Measurements from ENCODE around the gene MED26. TPM values are rescaled to one million over a fixed set of nuclear protein-coding genes. Genes with fewer than 3 reads are reported as not detected.
A peak's percentile ranks its signal among the peaks of the same experiment; 100 is the strongest.

Gene MED26
- total and polyA plus RNA-seq, 5 donors: 4.5 to 6.1 (median 5.4) TPM

DNA sequence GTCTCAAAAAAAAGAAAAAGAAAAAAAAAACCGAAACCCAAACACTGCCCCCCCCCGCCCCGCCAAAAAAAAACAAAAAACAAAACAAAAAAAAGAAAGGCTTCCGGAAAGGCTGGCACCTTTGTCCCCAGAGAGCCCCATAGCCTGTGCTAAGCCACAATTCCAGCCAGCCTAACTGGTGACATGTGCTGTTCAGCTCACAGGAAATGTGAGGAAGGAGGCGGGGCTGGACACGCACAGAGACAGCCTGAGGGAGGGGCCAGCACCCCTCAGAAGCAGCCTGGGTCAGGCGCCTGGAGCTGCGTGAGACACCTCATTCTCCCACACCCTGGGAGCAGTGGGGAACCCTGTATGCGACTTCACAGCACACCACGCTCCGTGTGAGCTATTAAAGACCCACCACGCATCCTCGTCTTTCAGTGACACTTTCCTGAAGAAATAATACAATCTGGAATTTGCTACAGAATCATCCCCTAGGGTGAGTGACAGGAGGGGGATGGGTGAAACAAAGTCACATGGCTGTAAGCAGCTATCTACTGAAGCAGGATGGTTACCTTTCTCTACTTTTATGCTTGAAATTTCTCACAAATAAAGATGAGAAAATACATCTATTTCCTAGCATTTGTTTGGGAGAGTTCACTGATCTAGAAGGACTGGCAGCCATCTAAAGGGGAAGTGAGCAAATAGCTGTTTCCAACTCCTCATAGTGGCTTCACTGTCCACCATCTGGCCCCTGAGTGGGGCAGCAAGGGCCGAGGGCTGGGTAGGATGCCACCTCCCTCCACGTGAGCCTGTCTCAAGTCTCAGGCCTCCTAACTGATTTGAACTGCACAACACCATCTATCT lies 43.5 kb downstream of the MED26 start:
- Histone ChIP-seq H3K27me3 (ENCODE audit: control insufficient read depth, insufficient read depth) (no peaks in the 10 kb centered on the region), H3K4me3 (ENCODE audit: low read length) (no peak overlapping the region), H3K4me1 (ENCODE audit: control insufficient read depth, insufficient read depth, low read length) (peaks cover 47% of the 10 kb centered on the region), H3K27ac (ENCODE audit: low read length) (peak overlapping the region; percentile 71), H3K9me3 (ENCODE audit: control insufficient read depth, low read length) (no peaks in the 10 kb centered on the region)
- 4% methylated on average over 15 of the region's 15 CpGs for WGBS
- ATAC-seq (peak; percentile 83 to 87), DNase-seq (peak; percentile 81 to 93 (median 91))
- intact Hi-C loops (cut with DNase I): no loop called here

DNA sequence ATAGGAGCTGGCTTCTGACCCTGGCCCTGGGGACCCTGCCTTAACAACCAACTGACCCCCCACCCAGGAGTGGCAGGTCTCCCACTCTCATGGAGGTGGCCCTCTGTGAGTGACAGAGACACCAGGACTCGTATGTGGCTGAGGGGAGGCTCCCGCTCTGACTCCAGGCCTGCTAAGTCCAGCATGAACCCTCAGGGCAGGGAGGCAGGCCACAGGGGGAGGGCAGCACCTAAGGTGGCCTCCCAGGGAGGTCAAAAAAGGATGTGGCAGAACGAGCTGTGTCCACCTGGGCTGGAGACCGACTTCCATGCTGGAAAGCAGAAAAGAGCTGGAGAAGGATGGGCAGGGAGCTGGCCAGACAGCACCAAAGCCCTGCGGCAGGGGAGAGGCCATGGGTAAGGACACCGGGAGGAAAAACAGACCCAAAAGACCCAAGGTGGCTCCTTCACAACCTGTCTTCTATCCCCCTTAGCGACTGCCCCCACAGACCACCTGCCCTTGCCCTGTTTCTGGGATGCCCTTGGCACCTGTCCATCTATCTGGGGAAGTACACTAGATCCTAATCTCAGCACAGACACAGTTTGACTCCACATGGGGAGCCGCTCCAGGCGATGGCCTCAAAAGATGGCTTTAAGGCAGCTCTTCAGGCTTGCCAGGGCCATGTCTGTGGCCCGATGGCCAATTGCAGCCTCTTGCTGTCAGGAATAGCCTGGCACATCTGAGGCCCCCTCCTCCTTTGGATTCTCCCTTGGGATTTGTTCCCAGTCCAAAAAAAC lies 45.3 kb downstream of the MED26 start:
- intact Hi-C loops (cut with DNase I): no loop called here
- ATAC-seq: no peak
- H3K4me1 ChIP-seq (ENCODE audit: control insufficient read depth, insufficient read depth, low read length): peaks cover 31% of the 10 kb centered on the region
- no peak overlapping the region for H3K4me3 ChIP-seq (ENCODE audit: low read length)
- 85% methylated on average over 10 of the region's 10 CpGs for WGBS
- H3K9me3 ChIP-seq (ENCODE audit: control insufficient read depth, low read length): no peaks in the 10 kb centered on the region
- no peaks in the 10 kb centered on the region for H3K27me3 ChIP-seq (ENCODE audit: control insufficient read depth, insufficient read depth)
- no peak overlapping the region for H3K27ac ChIP-seq (ENCODE audit: low read length)
- DNase-seq: peak in 1 of 3 donors; percentile 36

DNA sequence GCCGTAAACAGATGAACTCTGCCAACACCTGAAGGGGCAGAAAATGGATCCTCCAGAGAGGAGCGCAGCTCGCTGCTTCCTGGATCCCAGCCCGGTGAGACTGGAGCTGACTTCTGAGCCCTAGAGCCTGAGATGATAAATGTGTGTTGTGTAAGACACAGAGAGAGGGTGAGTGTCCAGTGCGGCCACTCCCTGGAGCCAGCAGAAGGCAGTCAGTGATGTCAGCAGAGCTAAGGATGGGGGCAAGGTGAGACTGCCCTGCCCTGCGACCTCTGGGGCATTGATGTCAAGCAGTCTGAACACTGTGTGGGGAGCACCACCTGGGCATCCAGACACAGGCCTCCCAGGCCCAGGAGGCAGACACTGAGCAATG lies 46.0 kb downstream of the MED26 start:
- H3K4me3 ChIP-seq (ENCODE audit: low read length): no peak overlapping the region
- WGBS: 82% methylated on average over 6 of the region's 6 CpGs
- no peak for ATAC-seq
- peaks cover 28% of the 10 kb centered on the region for H3K4me1 ChIP-seq (ENCODE audit: control insufficient read depth, insufficient read depth, low read length)
- no peaks in the 10 kb centered on the region for H3K27me3 ChIP-seq (ENCODE audit: control insufficient read depth, insufficient read depth)
- peak in 1 of 3 donors; percentile 40 for DNase-seq
- peak overlapping the region; percentile 33 for H3K27ac ChIP-seq (ENCODE audit: low read length)
- intact Hi-C loops (cut with DNase I): no loop called here
- no peaks in the 10 kb centered on the region for H3K9me3 ChIP-seq (ENCODE audit: control insufficient read depth, low read length)

DNA sequence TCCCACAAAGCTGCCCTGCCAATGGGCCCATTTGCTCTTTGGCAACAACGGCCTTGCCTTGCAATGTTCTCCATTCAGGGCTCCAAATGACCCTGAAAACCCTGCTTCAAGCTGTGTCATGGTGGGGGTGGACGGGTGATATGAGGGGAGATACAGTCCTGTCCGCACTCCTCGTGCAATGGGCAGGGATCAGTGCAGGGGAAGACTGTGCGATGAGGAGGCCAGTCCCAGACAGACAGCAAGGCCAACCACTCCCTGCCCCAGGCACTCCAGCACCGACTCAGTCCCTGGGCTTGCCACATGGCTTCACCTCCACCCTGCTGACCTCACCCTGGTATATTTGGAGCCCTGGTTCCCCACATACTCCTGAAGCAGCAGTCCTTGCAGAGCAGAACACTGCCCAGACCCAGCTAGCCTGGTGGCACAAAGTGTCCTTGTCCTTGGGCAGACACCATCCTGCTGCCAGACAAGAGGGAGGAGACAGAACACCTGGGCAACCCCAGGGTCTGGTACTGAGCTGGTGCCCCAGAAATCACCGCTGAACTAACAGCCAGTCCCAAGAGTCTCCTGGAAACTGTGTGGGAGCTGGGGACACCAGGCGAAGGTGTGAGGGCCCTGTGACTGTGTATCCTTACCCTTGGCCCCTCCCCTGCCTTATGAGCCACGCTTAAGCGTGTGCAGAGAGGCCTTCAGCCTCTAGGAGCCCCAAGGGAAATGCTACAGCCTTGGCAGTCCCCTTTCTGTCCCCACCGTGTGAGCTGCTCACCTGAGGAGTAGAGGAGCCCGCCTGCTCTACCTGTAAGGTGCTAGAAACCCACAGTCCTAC lies 46.6 kb downstream of the MED26 start:
- Histone ChIP-seq H3K9me3 (ENCODE audit: control insufficient read depth, low read length) (no peaks in the 10 kb centered on the region), H3K4me1 (ENCODE audit: control insufficient read depth, insufficient read depth, low read length) (peaks cover 28% of the 10 kb centered on the region), H3K27ac (ENCODE audit: low read length) (peak overlapping the region; percentile 33), H3K4me3 (ENCODE audit: low read length) (no peak overlapping the region), H3K27me3 (ENCODE audit: control insufficient read depth, insufficient read depth) (no peaks in the 10 kb centered on the region)
- intact Hi-C loops (cut with DNase I): no loop called here
- 74% methylated on average over 12 of the region's 12 CpGs for WGBS
- peak in 1 of 3 donors; percentile 20 for DNase-seq
- ATAC-seq: no peak

DNA sequence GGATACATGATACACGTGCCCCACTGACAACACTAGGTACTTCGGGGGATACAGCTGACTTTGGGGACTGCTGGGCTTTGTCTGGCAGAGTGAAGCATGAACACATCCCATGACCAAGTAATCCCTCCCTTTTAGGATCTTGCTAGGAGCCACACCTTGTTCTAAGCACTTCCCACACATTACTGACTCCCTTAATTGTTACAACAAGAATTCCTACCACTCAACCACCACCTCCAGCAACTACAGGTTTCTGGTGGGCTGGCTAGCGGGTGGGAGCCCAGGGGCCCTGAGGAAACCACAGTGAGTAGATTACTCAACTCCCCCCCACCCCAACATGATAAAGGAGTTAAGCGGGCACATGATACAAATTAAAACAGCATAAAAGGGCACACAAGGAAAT lies 48.6 kb downstream of the MED26 start:
- Histone ChIP-seq H3K9me3 (ENCODE audit: control insufficient read depth, low read length) (no peaks in the 10 kb centered on the region), H3K27me3 (ENCODE audit: control insufficient read depth, insufficient read depth) (no peaks in the 10 kb centered on the region), H3K27ac (ENCODE audit: low read length) (no peak overlapping the region), H3K4me3 (ENCODE audit: low read length) (no peak overlapping the region), H3K4me1 (ENCODE audit: control insufficient read depth, insufficient read depth, low read length) (peaks cover 20% of the 10 kb centered on the region)
- WGBS: 79% methylated on average over 4 of the region's 4 CpGs
- ATAC-seq (no peak), DNase-seq (peak in 1 of 3 donors; percentile 7)
- intact Hi-C loops (cut with DNase I): loop anchor here in 1 of 4 donors (10.0 kb wide), 1 partner anchor 45 kb away; the partner anchor contains the start of gene MED26

DNA sequence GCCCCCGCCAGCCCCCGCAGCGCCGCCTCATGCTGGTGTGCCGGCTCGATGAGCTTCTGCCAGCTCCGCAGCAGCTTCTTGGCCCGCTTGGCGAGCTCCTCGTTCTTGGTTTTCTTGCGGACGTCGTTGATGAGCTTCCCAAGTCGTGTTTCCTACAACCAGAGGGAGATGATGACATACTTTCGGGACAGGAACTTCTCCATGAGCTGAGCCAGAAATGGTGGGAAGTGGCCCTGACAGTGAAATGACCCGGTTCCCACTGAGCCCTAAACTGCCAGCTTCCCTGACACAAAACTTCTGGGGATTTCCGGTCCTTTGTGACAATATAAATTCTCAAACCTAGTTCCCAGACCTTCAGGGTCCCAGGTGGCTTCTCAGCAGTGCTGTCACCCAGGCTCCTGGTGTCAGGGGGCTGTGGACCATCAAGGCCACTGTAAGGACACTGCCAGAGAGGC lies 50.4 kb downstream of the MED26 start:
- no peaks in the 10 kb centered on the region for H3K9me3 ChIP-seq (ENCODE audit: control insufficient read depth, low read length)
- ATAC-seq (no peak), DNase-seq (no peak)
- 72% methylated on average over 17 of the region's 17 CpGs for WGBS
- H3K4me1 ChIP-seq (ENCODE audit: control insufficient read depth, insufficient read depth, low read length): peaks cover 19% of the 10 kb centered on the region
- no peak overlapping the region for H3K27ac ChIP-seq (ENCODE audit: low read length)
- no peaks in the 10 kb centered on the region for H3K27me3 ChIP-seq (ENCODE audit: control insufficient read depth, insufficient read depth)
- H3K4me3 ChIP-seq (ENCODE audit: low read length): no peak overlapping the region
- intact Hi-C loops (cut with DNase I): loop anchor here in 1 of 4 donors (10.0 kb wide), 1 partner anchor 47 kb away; the partner anchor contains the start of gene MED26

DNA sequence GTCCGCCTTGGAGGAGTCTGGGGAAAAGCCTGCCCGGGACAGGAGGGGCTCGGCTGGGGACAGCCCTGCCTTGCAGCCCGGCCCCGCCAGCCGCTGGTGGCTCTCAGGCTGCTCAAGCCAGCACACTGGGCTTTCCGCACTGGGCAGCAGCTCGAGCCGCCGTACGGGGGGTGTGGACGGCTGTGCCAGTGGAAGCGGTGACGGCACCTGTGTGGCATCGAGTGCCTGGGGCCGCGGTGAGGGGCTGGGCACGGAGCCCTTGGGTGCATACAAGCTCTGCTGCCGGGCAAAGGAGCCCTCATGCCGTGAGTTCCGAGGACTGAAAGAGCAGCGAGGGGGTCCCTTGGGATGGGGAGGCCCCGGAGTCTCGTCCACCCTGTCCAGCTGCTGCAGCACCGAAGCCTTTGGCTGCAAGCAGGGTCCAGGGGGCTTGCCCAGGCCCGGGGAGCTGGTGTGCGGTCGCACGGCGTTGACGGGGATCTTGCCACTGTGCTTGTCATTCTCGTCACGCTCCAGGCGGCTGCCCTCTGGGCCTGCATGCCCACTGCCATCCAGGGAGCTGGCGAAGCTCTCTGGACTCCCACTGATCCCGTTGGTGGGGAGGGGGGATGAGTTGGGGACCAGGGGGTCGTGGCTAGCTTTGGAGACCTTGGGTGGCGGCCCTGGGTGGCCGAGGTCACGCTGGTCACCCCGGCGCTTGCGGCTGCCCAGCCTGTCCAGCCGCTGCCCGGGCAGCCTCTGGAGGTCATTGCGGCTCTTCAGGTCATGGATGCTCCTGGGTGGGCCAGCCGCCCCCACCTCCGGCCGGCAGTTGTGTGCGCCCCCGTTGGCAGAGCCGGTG lies 51.1 kb downstream of the MED26 start:
- no peaks in the 10 kb centered on the region for H3K9me3 ChIP-seq (ENCODE audit: control insufficient read depth, low read length)
- intact Hi-C loops (cut with DNase I): loop anchor here in 1 of 4 donors (10.0 kb wide), 1 partner anchor 48 kb away; the partner anchor contains the start of gene MED26
- H3K27me3 ChIP-seq (ENCODE audit: control insufficient read depth, insufficient read depth): no peaks in the 10 kb centered on the region
- peaks cover 16% of the 10 kb centered on the region for H3K4me1 ChIP-seq (ENCODE audit: control insufficient read depth, insufficient read depth, low read length)
- H3K4me3 ChIP-seq (ENCODE audit: low read length): no peak overlapping the region
- H3K27ac ChIP-seq (ENCODE audit: low read length): no peak overlapping the region
- DNase-seq (peak in 1 of 3 donors; percentile 49), ATAC-seq (no peak)
- WGBS: 88% methylated on average over 52 of the region's 52 CpGs

DNA sequence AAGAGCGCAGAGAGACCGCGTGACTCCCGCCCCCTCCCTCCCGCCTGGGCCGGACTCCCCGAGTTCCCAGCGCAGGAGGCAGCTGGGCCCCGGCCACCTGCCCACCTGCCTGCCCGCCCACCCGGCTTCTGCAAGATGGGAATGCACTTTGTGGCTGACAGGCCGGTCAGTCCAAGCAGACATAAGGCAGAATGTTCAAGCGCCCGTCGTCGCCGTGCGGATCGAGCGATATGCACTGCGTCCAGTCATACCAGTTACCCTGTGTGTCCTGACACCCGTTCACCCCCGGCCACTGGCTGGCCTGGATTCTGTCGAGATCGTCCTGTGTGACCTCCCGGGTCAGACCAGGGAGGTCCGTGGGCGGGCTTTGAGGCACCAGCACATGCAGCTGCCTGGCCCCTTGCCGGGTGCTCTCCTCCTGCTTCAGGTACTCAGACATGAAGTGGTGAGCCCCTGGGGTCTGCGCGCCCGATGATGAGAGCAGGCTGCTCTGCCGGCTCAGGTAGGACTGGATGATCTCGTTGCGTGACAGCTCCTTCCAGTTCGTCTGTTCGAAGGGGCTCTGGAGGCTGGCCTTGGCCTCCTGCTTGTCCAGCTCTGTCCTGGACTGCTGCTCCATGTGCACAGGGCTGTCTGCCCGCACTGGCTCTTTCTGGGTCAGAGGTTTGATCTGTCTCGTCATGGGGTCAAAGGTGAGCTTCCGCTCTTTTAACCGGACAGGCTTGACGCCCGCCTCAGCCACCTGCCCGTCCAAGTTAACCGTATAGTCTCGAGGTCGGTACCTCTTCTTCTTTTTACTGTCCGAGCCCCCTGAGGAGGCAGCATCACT lies 51.9 kb downstream of the MED26 start:
- Histone ChIP-seq H3K4me3 (ENCODE audit: low read length) (no peak overlapping the region), H3K27me3 (ENCODE audit: control insufficient read depth, insufficient read depth) (no peaks in the 10 kb centered on the region), H3K27ac (ENCODE audit: low read length) (no peak overlapping the region), H3K9me3 (ENCODE audit: control insufficient read depth, low read length) (no peaks in the 10 kb centered on the region), H3K4me1 (ENCODE audit: control insufficient read depth, insufficient read depth, low read length) (peaks cover 10% of the 10 kb centered on the region)
- DNase-seq: peak in 1 of 3 donors; percentile 59
- WGBS: 84% methylated on average over 48 of the region's 48 CpGs
- intact Hi-C loops (cut with DNase I): loop anchor here in 1 of 4 donors (10.0 kb wide), 1 partner anchor 49 kb away; the partner anchor contains the start of gene MED26
- no peak for ATAC-seq

DNA sequence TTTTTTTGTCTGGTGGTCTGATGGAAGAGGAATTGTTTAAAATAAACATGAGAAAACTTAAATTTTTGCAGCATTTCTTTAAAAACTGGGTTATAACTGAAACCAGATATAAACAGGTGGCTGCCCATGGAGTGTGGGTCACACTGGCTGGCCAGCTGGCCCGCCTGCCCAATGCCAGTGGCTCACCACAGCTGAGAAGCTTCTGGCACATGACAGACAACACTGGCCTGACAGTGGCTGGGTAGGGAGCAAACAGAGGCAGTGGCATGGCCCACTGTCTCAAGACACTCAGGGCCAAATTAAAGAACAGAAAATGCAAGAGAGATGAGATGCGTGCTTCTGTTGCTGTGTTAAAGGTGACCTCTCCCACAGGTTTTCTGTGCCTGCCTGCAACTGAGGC lies 52.7 kb downstream of the MED26 start:
- Histone ChIP-seq H3K9me3 (ENCODE audit: control insufficient read depth, low read length) (no peaks in the 10 kb centered on the region), H3K27ac (ENCODE audit: low read length) (no peak overlapping the region), H3K4me1 (ENCODE audit: control insufficient read depth, insufficient read depth, low read length) (peaks cover 8% of the 10 kb centered on the region), H3K4me3 (ENCODE audit: low read length) (no peak overlapping the region), H3K27me3 (ENCODE audit: control insufficient read depth, insufficient read depth) (no peaks in the 10 kb centered on the region)
- ATAC-seq (no peak), DNase-seq (peak in 1 of 3 donors; percentile 26)
- intact Hi-C loops (cut with DNase I): loop anchor here in 1 of 4 donors (10.0 kb wide), 1 partner anchor 50 kb away; the partner anchor contains the start of gene MED26
- 85% methylated on average over 2 of the region's 2 CpGs for WGBS
